A673 (cell line): ENCODE results near the gene PRKAG2. TPM values are rescaled to one million over a fixed set of nuclear protein-coding genes. Genes with fewer than 3 reads are reported as not detected.

ENCODE experiments used
- BruUV-seq: library from RNA; stranded (reverse); fragments of 400-500 nt; replicated peaks from 2 replicates; lab custom pipeline; 2021; lab: Mats Ljungman, UMichigan
- CTCF ChIA-PET: fragments of 300-600 bp; sonication (Branson Sonifier 250); formaldehyde crosslinking; loops from one replicate; lab custom pipeline; 2022; ENCODE audit warnings: antibody characterized with exemption; lab: Charles Lee
- POLR2A ChIA-PET: fragments of 300-600 bp; sonication (Branson Sonifier 250); formaldehyde crosslinking; loops from one replicate; lab custom pipeline; 2022; ENCODE audit warnings: antibody characterized with exemption; ENCODE audit not compliant: low non-redundant PET; lab: Charles Lee
- DNase-seq: peaks from one replicate; pipeline ENCODE4 v3.0.0-alpha.2; 2015; ENCODE audit warnings: low spot score
- H3K27ac ChIP-seq: fragments of 200-600 bp; sonication (generic); 2 replicates; pipeline ENCODE4 v1.5.1; 2016; ENCODE audit warnings: mixed run types, low read depth, mild to moderate bottlenecking, mixed read lengths, antibody characterized with exemption, low read length; ENCODE audit not compliant: poor library complexity, severe bottlenecking
- H3K27me3 ChIP-seq: fragments of 200-600 bp; sonication (generic); replicated peaks from 2 replicates; pipeline ENCODE4 v1.6.1; 2017; ENCODE audit warnings: mixed run types, low read depth, mild to moderate bottlenecking, mixed read lengths, antibody characterized with exemption, low read length; ENCODE audit not compliant: insufficient read depth, poor library complexity
- H3K36me3 ChIP-seq: fragments of 200-600 bp; sonication (generic); 2 replicates; pipeline ENCODE4 v1.6.1; 2016; ENCODE audit warnings: mixed run types, mild to moderate bottlenecking, mixed read lengths, antibody characterized with exemption, low read length; ENCODE audit not compliant: insufficient read depth, poor library complexity, severe bottlenecking
- H3K4me1 ChIP-seq: fragments of 200-600 bp; sonication (generic); 2 replicates; pipeline ENCODE4 v1.6.1; 2017; ENCODE audit warnings: mixed run types, mild to moderate bottlenecking, mixed read lengths, antibody characterized with exemption, low read length; ENCODE audit not compliant: insufficient read depth, poor library complexity, severe bottlenecking
- H3K4me3 ChIP-seq: fragments of 200-600 bp; sonication (generic); 2 replicates; pipeline ENCODE4 v1.5.1; 2016; ENCODE audit warnings: low read depth, mixed run types, mild to moderate bottlenecking, mixed read lengths, low read length; ENCODE audit not compliant: poor library complexity, severe bottlenecking
- H3K9me3 ChIP-seq: fragments of 200-600 bp; sonication (generic); 2 replicates; pipeline ENCODE4 v1.6.1; 2016; ENCODE audit warnings: mixed run types, low read depth, mild to moderate bottlenecking, mixed read lengths, antibody characterized with exemption, low read length; ENCODE audit not compliant: poor library complexity, severe bottlenecking
- EZH2 ChIP-seq: fragments of 200-600 bp; sonication (generic); IDR thresholded peaks from 2 replicates; pipeline ENCODE4 v1.6.1; 2017; ENCODE audit warnings: borderline replicate concordance, low read depth, mild to moderate bottlenecking, mixed read lengths, antibody characterized with exemption, low read length; ENCODE audit not compliant: poor library complexity, severe bottlenecking
- intact Hi-C: fragments of 100-400 bp; cut with micrococcal nuclease; formaldehyde crosslinking; loops from one replicate; pipeline ENCODE4 v1.10.0; 2022; ENCODE audit not compliant: unreplicated experiment
- total RNA-seq: library from RNA; stranded (reverse); gene quantifications from 2 replicates; pipeline ENCODE4 v1.2.3, GENCODE V29; 2021
- TF ChIP-seq, protein P1 (sequence below): fragments of 300-800, 200-600 bp; sonication (generic); conservative IDR thresholded peaks from 2 replicates; pipeline ENCODE4 v1.5.1; 2017; ENCODE audit warnings: low read depth, mild to moderate bottlenecking, antibody characterized with exemption, low read length, moderate library complexity, mixed read lengths

The PRKAG2 gene
- total RNA-seq, 1 experiment from 2014 or later = 11.6 TPM

DNA sequence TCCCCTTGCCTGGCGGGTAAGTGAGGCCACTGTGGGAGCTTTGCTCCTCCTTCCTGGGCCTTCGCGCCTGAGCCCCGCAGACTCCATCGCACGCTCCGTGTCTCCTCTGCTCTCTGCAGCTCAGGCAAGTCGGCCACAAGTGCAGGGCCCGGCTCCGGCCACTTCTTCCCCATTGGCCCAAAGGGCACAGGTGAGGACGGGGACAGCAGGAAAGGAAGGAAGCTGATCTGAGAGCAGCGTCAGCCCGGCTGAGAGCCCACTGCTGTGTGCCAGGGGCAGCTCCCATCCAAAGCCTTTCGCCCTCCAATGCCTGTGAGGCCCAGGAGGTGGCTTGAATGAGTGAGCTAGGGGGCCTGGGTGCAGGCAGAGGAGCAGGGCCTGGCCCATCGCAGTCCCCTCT, 323.6 kb downstream of the PRKAG2 start:
- H3K27ac ChIP-seq = no peak overlapping the region
- TF ChIP-seq EZH2 = no peak
- TF ChIP-seq, protein P1, sequence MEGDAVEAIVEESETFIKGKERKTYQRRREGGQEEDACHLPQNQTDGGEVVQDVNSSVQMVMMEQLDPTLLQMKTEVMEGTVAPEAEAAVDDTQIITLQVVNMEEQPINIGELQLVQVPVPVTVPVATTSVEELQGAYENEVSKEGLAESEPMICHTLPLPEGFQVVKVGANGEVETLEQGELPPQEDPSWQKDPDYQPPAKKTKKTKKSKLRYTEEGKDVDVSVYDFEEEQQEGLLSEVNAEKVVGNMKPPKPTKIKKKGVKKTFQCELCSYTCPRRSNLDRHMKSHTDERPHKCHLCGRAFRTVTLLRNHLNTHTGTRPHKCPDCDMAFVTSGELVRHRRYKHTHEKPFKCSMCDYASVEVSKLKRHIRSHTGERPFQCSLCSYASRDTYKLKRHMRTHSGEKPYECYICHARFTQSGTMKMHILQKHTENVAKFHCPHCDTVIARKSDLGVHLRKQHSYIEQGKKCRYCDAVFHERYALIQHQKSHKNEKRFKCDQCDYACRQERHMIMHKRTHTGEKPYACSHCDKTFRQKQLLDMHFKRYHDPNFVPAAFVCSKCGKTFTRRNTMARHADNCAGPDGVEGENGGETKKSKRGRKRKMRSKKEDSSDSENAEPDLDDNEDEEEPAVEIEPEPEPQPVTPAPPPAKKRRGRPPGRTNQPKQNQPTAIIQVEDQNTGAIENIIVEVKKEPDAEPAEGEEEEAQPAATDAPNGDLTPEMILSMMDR = no peak
- no peak overlapping the region for H3K4me3 ChIP-seq
- DNase-seq = no peak
- ChIA-PET CTCF (no interaction called here), POLR2A (no interaction called here)
- intact Hi-C loops = no loop called here
- no peaks in the 10 kb centered on the region for H3K9me3 ChIP-seq
- H3K36me3 ChIP-seq = no peaks in the 10 kb centered on the region
- no peaks in the 10 kb centered on the region for H3K27me3 ChIP-seq
- BruUV-seq = no TSS peak
- peaks cover 8% of the 10 kb centered on the region for H3K4me1 ChIP-seq

GRCh38 chr7:151552352-151553028, 324.4 kb downstream of the PRKAG2 start:
- H3K36me3 ChIP-seq = no peaks in the 10 kb centered on the region
- ChIA-PET POLR2A (no interaction called here), CTCF (no interaction called here)
- BruUV-seq = no TSS peak
- peaks cover 8% of the 10 kb centered on the region for H3K4me1 ChIP-seq
- intact Hi-C loops = no loop called here
- H3K4me3 ChIP-seq = no peak overlapping the region
- no peak overlapping the region for H3K27ac ChIP-seq
- DNase-seq = no peak
- H3K27me3 ChIP-seq = no peaks in the 10 kb centered on the region
- TF ChIP-seq EZH2 = no peak
- TF ChIP-seq, protein P1 = no peak
- H3K9me3 ChIP-seq = no peaks in the 10 kb centered on the region

DNA sequence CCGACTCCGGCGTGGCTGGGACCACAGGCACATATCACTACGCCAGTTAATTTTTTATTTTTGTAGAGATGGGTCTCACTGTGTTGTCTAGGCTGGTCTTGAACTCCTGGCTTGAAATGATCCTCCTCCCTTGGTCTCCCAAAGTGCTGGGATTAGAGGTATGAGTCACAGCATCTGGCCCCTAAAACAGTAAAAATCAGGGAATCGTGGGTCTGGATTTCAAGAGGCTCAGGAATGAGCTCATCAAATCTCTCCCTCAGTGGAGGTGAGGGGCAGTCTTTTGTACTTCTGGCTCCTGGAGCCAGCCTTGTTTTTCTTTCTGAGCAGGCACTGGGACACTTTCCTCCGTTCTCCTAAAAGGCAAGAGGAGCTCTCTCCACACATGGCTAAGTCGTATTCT, 325.1 kb downstream of the PRKAG2 start:
- no peak for DNase-seq
- H3K4me3 ChIP-seq = no peak overlapping the region
- no TSS peak for BruUV-seq
- POLR2A ChIA-PET = no interaction called here
- no peaks in the 10 kb centered on the region for H3K9me3 ChIP-seq
- peaks cover 8% of the 10 kb centered on the region for H3K4me1 ChIP-seq
- H3K36me3 ChIP-seq = no peaks in the 10 kb centered on the region
- TF ChIP-seq, protein P1 = no peak
- TF ChIP-seq EZH2 = no peak
- H3K27me3 ChIP-seq = no peaks in the 10 kb centered on the region
- H3K27ac ChIP-seq = no peak overlapping the region
- CTCF ChIA-PET = interaction anchor here (0.5 to 0.7 kb wide), 2 partner anchors 152 to 557 kb away, joined by 4 to 6 read pairs; no protein-coding TSS in a partner anchor
- intact Hi-C loops = no loop called here
